MCF 10A (cell line): ENCODE results near the gene USP7. TPM values are rescaled to one million over a fixed set of nuclear protein-coding genes. Genes with fewer than 3 reads are reported as not detected.

Experiments
- BruUV-seq: library from RNA; stranded (reverse); fragments of 400-500 nt; replicated peaks from 2 replicates; lab custom pipeline; 2021; lab: Mats Ljungman, UMichigan
- CTCF ChIA-PET: fragments of 300-600 bp; sonication (Branson Sonifier 250); formaldehyde crosslinking; extraction: SDS; loops from one replicate; lab custom pipeline; 2021; ENCODE audit warnings: antibody characterized with exemption, inconsistent platforms; lab: Yijun Ruan, JAX
- POLR2A ChIA-PET: fragments of 300-600, 350-650 bp; sonication (Branson Sonifier 250); formaldehyde crosslinking; extraction: SDS; loops from one replicate; lab custom pipeline; 2020; ENCODE audit warnings: antibody characterized with exemption, inconsistent platforms; lab: Yijun Ruan, JAX
- DNase-seq: peaks from one replicate; pipeline ENCODE4 v3.0.0-alpha.2; 2018; ENCODE audit not compliant: unreplicated experiment
- H3K27ac Mint-ChIP-seq: one replicate; pipeline ENCODE4 v1.8.0; 2022; ENCODE audit warnings: mild to moderate bottlenecking, low read depth, mixed read lengths; ENCODE audit not compliant: unreplicated experiment
- H3K27me3 Mint-ChIP-seq: one replicate; pipeline ENCODE4 v1.8.0; 2022; ENCODE audit warnings: mixed read lengths; ENCODE audit not compliant: insufficient read depth, unreplicated experiment
- H3K36me3 Mint-ChIP-seq: one replicate; pipeline ENCODE4 v1.8.0; 2022; ENCODE audit warnings: mild to moderate bottlenecking, moderate library complexity, mixed read lengths; ENCODE audit not compliant: insufficient read depth, unreplicated experiment
- H3K4me1 Mint-ChIP-seq: one replicate; pipeline ENCODE4 v1.8.0; 2022; ENCODE audit warnings: mixed read lengths; ENCODE audit not compliant: insufficient read depth, unreplicated experiment
- H3K4me3 Mint-ChIP-seq: one replicate; pipeline ENCODE4 v1.8.0; 2022; ENCODE audit warnings: mild to moderate bottlenecking, moderate library complexity, mixed read lengths; ENCODE audit not compliant: unreplicated experiment
- H3K9me3 Mint-ChIP-seq: one replicate; pipeline ENCODE4 v1.8.0; 2022; ENCODE audit warnings: mixed read lengths; ENCODE audit not compliant: unreplicated experiment
- intact Hi-C: fragments of 100-400 bp; cut with micrococcal nuclease; formaldehyde crosslinking; loops from 2 replicates; pipeline ENCODE4 v1.14.1; 2022
- total RNA-seq: library from RNA; stranded (reverse); gene quantifications from 2 replicates; pipeline ENCODE4 v1.2.3, GENCODE V29; 2022
- TF ChIP-seq, protein P1 (sequence below): fragments of 200-600 bp; IDR thresholded peaks from one replicate; pipeline ENCODE4 v1.8.0; 2022; ENCODE audit warnings: antibody characterized with exemption, mild to moderate bottlenecking; ENCODE audit not compliant: unreplicated experiment

The USP7 gene
- total RNA-seq, 1 experiment from 2014 or later, result 108 TPM

- Mint-ChIP-seq H3K27me3 (no peaks in the 10 kb centered on the region), H3K27ac (no peak overlapping the region), H3K9me3 (no peaks in the 10 kb centered on the region), H3K4me1 (peaks cover 35% of the 10 kb centered on the region), H3K36me3 (peaks cover 6% of the 10 kb centered on the region), H3K4me3 (peak overlapping the region; percentile 87)
- ChIA-PET CTCF (interaction anchor here (1.0 to 1.5 kb wide), 2 partner anchors 13 to 189 kb away, joined by 5 read pairs; no protein-coding TSS in a partner anchor), POLR2A (interaction anchor here (0.7 to 0.8 kb wide), 2 partner anchors 38 to 114 kb away, joined by 3 read pairs; no protein-coding TSS in a partner anchor)
- intact Hi-C loops, result no loop called here
- TF ChIP-seq, protein P1, sequence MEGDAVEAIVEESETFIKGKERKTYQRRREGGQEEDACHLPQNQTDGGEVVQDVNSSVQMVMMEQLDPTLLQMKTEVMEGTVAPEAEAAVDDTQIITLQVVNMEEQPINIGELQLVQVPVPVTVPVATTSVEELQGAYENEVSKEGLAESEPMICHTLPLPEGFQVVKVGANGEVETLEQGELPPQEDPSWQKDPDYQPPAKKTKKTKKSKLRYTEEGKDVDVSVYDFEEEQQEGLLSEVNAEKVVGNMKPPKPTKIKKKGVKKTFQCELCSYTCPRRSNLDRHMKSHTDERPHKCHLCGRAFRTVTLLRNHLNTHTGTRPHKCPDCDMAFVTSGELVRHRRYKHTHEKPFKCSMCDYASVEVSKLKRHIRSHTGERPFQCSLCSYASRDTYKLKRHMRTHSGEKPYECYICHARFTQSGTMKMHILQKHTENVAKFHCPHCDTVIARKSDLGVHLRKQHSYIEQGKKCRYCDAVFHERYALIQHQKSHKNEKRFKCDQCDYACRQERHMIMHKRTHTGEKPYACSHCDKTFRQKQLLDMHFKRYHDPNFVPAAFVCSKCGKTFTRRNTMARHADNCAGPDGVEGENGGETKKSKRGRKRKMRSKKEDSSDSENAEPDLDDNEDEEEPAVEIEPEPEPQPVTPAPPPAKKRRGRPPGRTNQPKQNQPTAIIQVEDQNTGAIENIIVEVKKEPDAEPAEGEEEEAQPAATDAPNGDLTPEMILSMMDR, result no peak
- no TSS peak for BruUV-seq
- no peak for DNase-seq
These were observed 96.9 kb downstream of the USP7 start for GRCh38 chr16:8866884-8867215.

DNA sequence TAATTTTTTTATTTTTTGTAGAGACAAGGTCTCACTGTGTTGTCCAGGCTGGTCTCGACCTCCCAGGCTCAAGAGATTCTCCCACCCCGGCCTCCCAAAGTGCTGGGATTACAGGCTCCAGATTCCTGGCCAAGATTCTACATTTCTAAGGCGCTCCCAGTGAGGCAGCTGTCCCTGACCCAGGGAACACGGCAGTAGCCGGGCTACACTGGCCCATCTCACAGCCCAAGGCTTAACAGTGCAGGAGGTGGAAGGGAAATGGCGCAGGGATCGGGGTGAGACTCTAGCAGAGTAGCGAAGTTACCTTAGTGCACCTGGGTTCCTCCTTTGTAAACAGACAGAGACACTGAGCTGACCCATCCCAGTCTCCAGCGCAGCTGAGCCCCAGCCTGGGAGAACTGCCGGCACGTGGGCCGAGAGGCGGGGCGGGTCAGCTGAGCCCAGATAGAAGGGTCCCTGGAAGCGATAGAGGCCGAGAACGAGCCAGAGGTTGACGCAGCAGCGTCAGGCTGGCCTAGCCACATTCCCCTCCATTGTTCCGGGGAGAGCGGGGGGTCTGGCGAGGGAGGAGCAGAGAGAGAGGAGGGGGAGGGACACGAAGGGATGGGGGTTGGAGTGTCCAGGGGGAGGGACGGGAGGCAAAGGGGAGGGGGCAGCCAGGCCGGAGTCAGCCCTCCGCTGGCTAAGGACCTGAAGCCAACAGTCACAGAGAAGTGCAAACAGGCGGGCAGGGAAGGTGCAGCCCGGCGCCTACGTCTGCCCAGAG lies 97.4 kb downstream of the USP7 start:
- Mint-ChIP-seq H3K27ac (no peak overlapping the region), H3K9me3 (no peaks in the 10 kb centered on the region), H3K36me3 (peaks cover 6% of the 10 kb centered on the region), H3K4me3 (peak overlapping the region; percentile 87), H3K27me3 (no peaks in the 10 kb centered on the region), H3K4me1 (peaks cover 35% of the 10 kb centered on the region)
- TF ChIP-seq, protein P1, result no peak
- no TSS peak for BruUV-seq
- no peak for DNase-seq
- CTCF ChIA-PET, result interaction anchor here (0.7 to 1.5 kb wide), 3 partner anchors 13 to 188 kb away, joined by 4 to 5 read pairs (median 5); no protein-coding TSS in a partner anchor
- intact Hi-C loops, result no loop called here
- POLR2A ChIA-PET, result no interaction called here

GRCh38 chr16:8865145-8865882 lies 98.4 kb downstream of the USP7 start:
- POLR2A ChIA-PET, result interaction anchor here (1.6 kb wide), 1 partner anchor 10 kb away, joined by 5 read pairs; no protein-coding TSS in a partner anchor
- CTCF ChIA-PET, result interaction anchor here (0.6 to 1.0 kb wide), 5 partner anchors 9 to 619 kb away, joined by 3 to 8 read pairs (median 4); no protein-coding TSS in a partner anchor
- intact Hi-C loops, result no loop called here
- Mint-ChIP-seq H3K4me1 (peaks cover 28% of the 10 kb centered on the region), H3K36me3 (peaks cover 6% of the 10 kb centered on the region), H3K27ac (no peak overlapping the region), H3K4me3 (no peak overlapping the region), H3K27me3 (no peaks in the 10 kb centered on the region), H3K9me3 (no peaks in the 10 kb centered on the region)
- DNase-seq, result no peak
- TF ChIP-seq, protein P1, result no peak
- no TSS peak for BruUV-seq
